ENCODE data around the gene CER1.

- TF ChIP-seq CTCF (conservative IDR thresholded peaks at IDR 0.05) (no peak), ZFX (IDR thresholded peaks at IDR 0.05) (no peak)
Measured at GRCh38 chr9:14713187-14713767, 9.3 kb downstream of the CER1 start.

Data from C4-2B (cell line).